Testis (tissue), 3 donors: Measurements from ENCODE around the gene TRMT10B. TPM values are rescaled to one million over a fixed set of nuclear protein-coding genes. Genes with fewer than 3 reads are reported as not detected.

Source experiments
- DNase-seq: peaks from one replicate; pipeline ENCODE4 v3.0.0-alpha.2; 2019
- H3K27ac ChIP-seq, 2 donors: fragments of 200-600 bp; sonication (generic); one replicate each; pipeline ENCODE4 v1.5.1; 2019
- H3K27me3 ChIP-seq: fragments of 200-600 bp; sonication (generic); one replicate; pipeline ENCODE4 v1.5.1; 2019
- H3K36me3 ChIP-seq: fragments of 200-600 bp; sonication (generic); one replicate; pipeline ENCODE4 v1.5.1; 2017; ENCODE audit warnings: low read depth; ENCODE audit errors: missing control alignments
- H3K4me1 ChIP-seq: fragments of 200-600 bp; sonication (generic); one replicate; pipeline ENCODE4 v1.5.1; 2019
- H3K4me3 ChIP-seq, 2 donors: fragments of 200-600 bp; sonication (generic); one replicate each; pipeline ENCODE4 v1.5.1; 2017 to 2019
- H3K9me3 ChIP-seq: fragments of 200-600 bp; sonication (generic); one replicate; pipeline ENCODE4 v1.5.1; 2017
- CTCF ChIP-seq, 3 experiments: fragments of 450-650 bp in 2 of 3; fragments of 200-600 bp in 1 of 3; sonication (generic) in 1 of 3; IDR thresholded peaks; one replicate each; pipeline ENCODE4 v1.5.1; 2016 to 2019; ENCODE audit warnings: antibody characterized with exemption in 3 of 3, mild to moderate bottlenecking in 2 of 3, moderate library complexity in 1 of 3
- POLR2A ChIP-seq: fragments of 450-650 bp; IDR thresholded peaks from one replicate; pipeline ENCODE4 v1.6.1; 2017; ENCODE audit warnings: antibody characterized with exemption, mild to moderate bottlenecking, moderate library complexity
- WGBS, 2 donors: methylation state at CpG; one replicate each; pipeline ENCODE4 v1.1.5; 2018; 5-methylcytosine and 5-hydroxymethylcytosine counted together
- intact Hi-C: fragments of 100-400 bp; cut with DNase I; formaldehyde crosslinking; loops from one replicate; pipeline ENCODE4 v1.15.1; 2023; ENCODE audit warnings: low total_unique reads
- polyA plus RNA-seq: library from polyadenylated mRNA; stranded (reverse); fragments of 350-450 nt; fragmentation: Illumina TruSeq; extraction: RNeasy Lipid Tissue Mini Kit (QIAGEN cat#74804); gene quantifications from one replicate; pipeline ENCODE4 v1.2.3, GENCODE V29; 2014; ENCODE audit warnings: low read depth, low replicate concordance; ENCODE audit not compliant: insufficient read depth
- total RNA-seq, 2 donors: library from RNA; depleted of rRNA; stranded (reverse); fragments of >200 nt; gene quantifications; one replicate each; pipeline ENCODE4 v1.2.3, GENCODE V29; 2016

Gene TRMT10B
- total and polyA plus RNA-seq, 3 donors from 2014 or later: 4.9 to 10.9 (median 5.8) TPM

DNA sequence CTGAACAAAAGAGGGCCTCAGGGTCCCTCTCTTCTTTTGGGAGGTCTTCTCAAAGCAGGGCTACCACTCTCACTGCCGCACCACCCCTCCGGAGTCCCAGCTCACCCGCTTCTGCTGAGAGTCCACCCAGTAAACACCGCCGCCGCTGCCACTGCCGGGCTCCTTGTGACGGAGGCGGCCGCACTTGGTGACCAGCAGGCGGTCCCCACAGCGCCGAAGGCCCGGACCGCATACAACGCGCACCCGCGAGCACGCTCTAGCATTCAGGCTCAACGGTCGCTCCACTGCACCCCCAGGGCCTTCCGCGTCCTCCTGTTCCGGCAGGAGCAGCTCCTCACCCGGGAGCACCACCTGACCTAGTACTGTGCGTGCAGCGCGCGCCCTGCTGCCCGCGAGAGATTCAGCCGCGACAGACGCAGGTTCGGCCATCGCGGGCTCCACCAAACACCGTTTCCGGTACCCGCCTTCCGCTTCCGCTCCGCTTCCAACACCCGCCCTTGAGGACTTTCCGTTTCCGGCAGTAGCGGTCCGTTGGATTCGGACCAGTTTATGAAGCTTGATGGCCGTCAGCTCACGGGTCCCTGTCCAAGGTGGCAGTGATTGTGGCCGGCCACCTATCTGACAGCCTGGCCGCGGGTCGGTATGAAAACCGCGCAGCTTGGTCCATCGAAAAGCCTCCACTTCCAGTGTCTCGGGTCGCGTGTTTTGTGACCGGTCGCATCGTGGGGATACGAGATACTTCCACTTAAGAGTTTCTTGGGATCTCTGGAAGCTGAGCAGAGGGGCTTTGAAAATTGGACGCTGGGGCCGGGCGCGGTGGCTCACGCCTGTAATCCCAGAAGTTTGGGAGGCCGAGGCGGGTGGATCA, 31.2 kb downstream of the TRMT10B start, which contains the start of gene EXOSC3:
TSS of gene EXOSC3 (minus strand) at position 449 of the 868 bp plus-strand sequence. CDS start at position 429, 20 bp downstream.
- DNase-seq: peak; percentile 95
- H3K27ac ChIP-seq: peak within 1 kb of the TSS; percentile 62 to 79
- TF ChIP-seq POLR2A: no peak
- TF ChIP-seq CTCF (IDR thresholded peaks at IDR 0.05): no peak
- H3K36me3 ChIP-seq: no peaks in the 10 kb centered on the region
- H3K4me1 ChIP-seq: no peaks in the 10 kb centered on the region
- 1% methylated on average over 42 to 69 of the region's 73 CpGs for WGBS, 2 donors
- peak within 1 kb of the TSS; percentile 83 to 91 for H3K4me3 ChIP-seq
- intact Hi-C loops: no loop called here
- no peaks in the 10 kb centered on the region for H3K9me3 ChIP-seq
- H3K27me3 ChIP-seq: no peaks in the 10 kb centered on the region

DNA sequence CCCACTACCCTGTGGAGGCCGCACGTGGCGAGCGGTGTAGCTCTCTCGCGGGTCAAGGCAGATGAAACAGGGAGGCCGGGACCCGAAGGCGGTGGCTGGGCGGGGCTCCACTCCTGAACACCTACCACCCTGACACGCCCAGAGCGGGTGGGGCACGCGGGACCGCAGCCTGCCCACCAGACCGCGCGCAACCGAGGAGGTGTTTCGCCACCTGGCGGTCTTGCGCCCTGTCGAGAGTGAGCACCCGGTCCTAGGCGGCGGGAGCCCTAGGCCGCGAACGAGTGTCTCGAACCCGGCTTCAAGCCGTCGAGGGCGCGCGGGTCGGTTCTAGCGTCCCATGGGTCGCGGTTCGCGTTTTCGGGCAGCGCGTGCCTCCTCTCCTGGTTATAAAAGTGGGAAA, 33.5 kb downstream of the TRMT10B start:
- intact Hi-C loops: no loop called here
- Histone ChIP-seq H3K9me3 (no peaks in the 10 kb centered on the region), H3K27me3 (no peaks in the 10 kb centered on the region), H3K36me3 (no peaks in the 10 kb centered on the region), H3K4me3 (peak overlapping the region; percentile 38 to 45), H3K27ac (no peak overlapping the region), H3K4me1 (no peaks in the 10 kb centered on the region)
- TF ChIP-seq CTCF (IDR thresholded peaks at IDR 0.05) (no peak), POLR2A (no peak)
- 13 to 52% methylated on average over 6 to 45 of the region's 45 CpGs for WGBS, 2 donors
- DNase-seq: peak; percentile 29

GRCh38 chr9:37788332-37788731, 34.7 kb downstream of the TRMT10B start:
- Histone ChIP-seq H3K4me3 (no peak overlapping the region), H3K27me3 (no peaks in the 10 kb centered on the region), H3K36me3 (no peaks in the 10 kb centered on the region), H3K9me3 (no peaks in the 10 kb centered on the region), H3K27ac (no peak overlapping the region), H3K4me1 (no peaks in the 10 kb centered on the region)
- intact Hi-C loops: no loop called here
- DNase-seq: no peak
- WGBS, 2 donors: 53 to 62% methylated on average over 6 of the region's 6 CpGs
- no peak for TF ChIP-seq POLR2A
- TF ChIP-seq CTCF (IDR thresholded peaks at IDR 0.05): no peak

- Histone ChIP-seq H3K27me3 (no peaks in the 10 kb centered on the region), H3K9me3 (no peaks in the 10 kb centered on the region), H3K4me3 (no peak overlapping the region), H3K36me3 (no peaks in the 10 kb centered on the region), H3K4me1 (peaks cover 7% of the 10 kb centered on the region), H3K27ac (peak overlapping the region in 1 of 2 donors; percentile 6)
- no peak for DNase-seq
- WGBS, 2 donors: 53 to 77% methylated on average over 2 of the region's 2 CpGs
- no peak for TF ChIP-seq CTCF (IDR thresholded peaks at IDR 0.05)
- TF ChIP-seq POLR2A: no peak
- intact Hi-C loops: no loop called here
Measured at GRCh38 chr9:37790096-37790495, 36.5 kb downstream of the TRMT10B start.
